Memory B cell (primary cell): Measurements from ENCODE around the gene STARD9.
"Not testable (repeated sequence)": the region's sequence is repeated elsewhere in the genome, so short reads cannot be mapped to it uniquely, and the experiment has no call there.

Experiments used
- ATAC-seq: fragments of 150-1000 bp; cut with Tn5 transposase; 2 replicates; pipeline ENCODE4 v1.10.0; 2021; ENCODE audit warnings: low read depth, mild to moderate bottlenecking, moderate library complexity
- DNase-seq, 2 donors: peaks; one replicate each; pipeline ENCODE4 v3.0.0; 2022; ENCODE audit warnings: low spot score in 2 of 2
- H3K27ac Mint-ChIP-seq: one replicate; pipeline ENCODE4 v1.8.0; 2022; ENCODE audit warnings: mild to moderate bottlenecking, moderate library complexity, mixed read lengths
- H3K27me3 Mint-ChIP-seq: one replicate; pipeline ENCODE4 v1.8.0; 2022; ENCODE audit warnings: mixed read lengths
- H3K36me3 Mint-ChIP-seq: one replicate; pipeline ENCODE4 v1.8.0; 2022; ENCODE audit warnings: mild to moderate bottlenecking, mixed read lengths
- H3K4me1 Mint-ChIP-seq: one replicate; pipeline ENCODE4 v1.8.0; 2022; ENCODE audit warnings: mixed read lengths
- H3K4me3 Mint-ChIP-seq: one replicate; pipeline ENCODE4 v1.8.0; 2022; ENCODE audit warnings: mild to moderate bottlenecking, moderate library complexity, mixed read lengths
- H3K9me3 Mint-ChIP-seq: one replicate; pipeline ENCODE4 v1.8.0; 2022; ENCODE audit warnings: mixed read lengths

Gene STARD9

GRCh38 chr15:42575188-42576039 lies at the start of gene STARD9:
Gene STARD9, plus strand, starts transcription at chr15:42575606. Its CDS starts 110 bp downstream, at chr15:42575716.
- Mint-ChIP-seq H3K4me3 (peak within 1 kb of the TSS; percentile 91), H3K27ac (peak within 1 kb of the TSS; percentile 58), H3K27me3 (no peaks in the 10 kb centered on the region), H3K36me3 (no peaks in the 10 kb centered on the region), H3K4me1 (peaks cover 18% of the 10 kb centered on the region), H3K9me3 (no peaks in the 10 kb centered on the region)
- DNase-seq, result peak; percentile 96 to 97
- ATAC-seq, result peak; percentile 86

- peak overlapping the region; percentile 91 for H3K27ac Mint-ChIP-seq
- H3K27me3 Mint-ChIP-seq, result no peaks in the 10 kb centered on the region
- ATAC-seq, result no peak
- H3K4me1 Mint-ChIP-seq, result no peaks in the 10 kb centered on the region
- DNase-seq, result no peak
- no peaks in the 10 kb centered on the region for H3K9me3 Mint-ChIP-seq
- H3K36me3 Mint-ChIP-seq, result peaks cover 26% of the 10 kb centered on the region
- no peak overlapping the region for H3K4me3 Mint-ChIP-seq
These were observed 46.4 kb upstream of the STARD9 start for GRCh38 chr15:42528970-42529369.

GRCh38 chr15:42533246-42533645 lies 42.2 kb upstream of the STARD9 start:
- H3K9me3 Mint-ChIP-seq, result no peaks in the 10 kb centered on the region
- no peak overlapping the region for H3K27ac Mint-ChIP-seq

GRCh38 chr15:42544853-42545629 lies 30.4 kb upstream of the STARD9 start:
- no peaks in the 10 kb centered on the region for H3K27me3 Mint-ChIP-seq
- H3K36me3 Mint-ChIP-seq, result peaks cover 12% of the 10 kb centered on the region
- H3K9me3 Mint-ChIP-seq, result no peaks in the 10 kb centered on the region
- DNase-seq, result no peak
- H3K4me1 Mint-ChIP-seq, result peaks cover 28% of the 10 kb centered on the region
- no peak for ATAC-seq
- H3K4me3 Mint-ChIP-seq, result no peak overlapping the region
- no peak overlapping the region for H3K27ac Mint-ChIP-seq

More at GRCh38 chr15:42533246-42533645, 42.2 kb upstream of the STARD9 start:
- DNase-seq, result no peak
- H3K27me3 Mint-ChIP-seq, result no peaks in the 10 kb centered on the region
- H3K4me1 Mint-ChIP-seq, result no peaks in the 10 kb centered on the region
- ATAC-seq, result no peak
- H3K36me3 Mint-ChIP-seq, result peaks cover 25% of the 10 kb centered on the region
- no peak overlapping the region for H3K4me3 Mint-ChIP-seq

- DNase-seq (no peak), ATAC-seq (no peak)
- Mint-ChIP-seq H3K4me1 (peaks cover 26% of the 10 kb centered on the region), H3K36me3 (peaks cover 6% of the 10 kb centered on the region), H3K9me3 (no peaks in the 10 kb centered on the region), H3K27ac (peak overlapping the region; percentile 94), H3K4me3 (peak overlapping the region; percentile 93), H3K27me3 (no peaks in the 10 kb centered on the region)
These were observed 27.5 kb upstream of the STARD9 start for GRCh38 chr15:42547918-42548248.

- Mint-ChIP-seq H3K9me3 (no peaks in the 10 kb centered on the region), H3K36me3 (peaks cover 6% of the 10 kb centered on the region), H3K27me3 (no peaks in the 10 kb centered on the region), H3K27ac (peak within 1 kb of the TSS; percentile 94), H3K4me3 (peak within 1 kb of the TSS; percentile 93), H3K4me1 (peaks cover 27% of the 10 kb centered on the region)
- peak; percentile 79 to 97 for DNase-seq
- ATAC-seq, result peak; percentile 86
These were observed 27.0 kb upstream of the STARD9 start, which contains the start of the genes HAUS2 and LRRC57 for GRCh38 chr15:42548249-42549031. Gene HAUS2, plus strand, starts transcription at chr15:42548838. Its CDS starts 35 bp downstream, at chr15:42548873. Gene LRRC57, minus strand, starts transcription at chr15:42548793. Its CDS starts 359 bp downstream, at chr15:42548434.

- H3K4me3 Mint-ChIP-seq, result peak overlapping the region; percentile 93
- DNase-seq (no peak), ATAC-seq (peak; percentile 49)
- peak overlapping the region; percentile 94 for H3K27ac Mint-ChIP-seq
- peaks cover 4% of the 10 kb centered on the region for H3K36me3 Mint-ChIP-seq
- H3K27me3 Mint-ChIP-seq, result no peaks in the 10 kb centered on the region
- peaks cover 32% of the 10 kb centered on the region for H3K4me1 Mint-ChIP-seq
- no peaks in the 10 kb centered on the region for H3K9me3 Mint-ChIP-seq
These were observed 26.3 kb upstream of the STARD9 start for GRCh38 chr15:42549032-42549491.

GRCh38 chr15:42549741-42550392 lies 25.5 kb upstream of the STARD9 start:
- peaks cover 32% of the 10 kb centered on the region for H3K4me1 Mint-ChIP-seq
- H3K4me3 Mint-ChIP-seq, result peak overlapping the region; percentile 63
- H3K36me3 Mint-ChIP-seq, result peaks cover 4% of the 10 kb centered on the region
- H3K27me3 Mint-ChIP-seq, result no peaks in the 10 kb centered on the region
- no peak for DNase-seq
- H3K27ac Mint-ChIP-seq, result peak overlapping the region; percentile 16
- ATAC-seq, result no peak
- H3K9me3 Mint-ChIP-seq, result no peaks in the 10 kb centered on the region

- no peak overlapping the region for H3K27ac Mint-ChIP-seq
- H3K4me1 Mint-ChIP-seq, result peaks cover 16% of the 10 kb centered on the region
- ATAC-seq (no peak), DNase-seq (no peak)
- no peaks in the 10 kb centered on the region for H3K27me3 Mint-ChIP-seq
- H3K36me3 Mint-ChIP-seq, result peaks cover 2% of the 10 kb centered on the region
- no peaks in the 10 kb centered on the region for H3K9me3 Mint-ChIP-seq
- H3K4me3 Mint-ChIP-seq, result no peak overlapping the region
These were observed 21.9 kb upstream of the STARD9 start for GRCh38 chr15:42553554-42553953.

GRCh38 chr15:42556550-42557207 lies 18.7 kb upstream of the STARD9 start:
- not testable (repeated sequence) for DNase-seq, H3K9me3 Mint-ChIP-seq, H3K4me3 Mint-ChIP-seq, H3K4me1 Mint-ChIP-seq, H3K27me3 Mint-ChIP-seq, H3K27ac Mint-ChIP-seq, H3K36me3 Mint-ChIP-seq
- peak; percentile 22 for ATAC-seq

GRCh38 chr15:42558739-42559138 lies 16.7 kb upstream of the STARD9 start:
- no peak for ATAC-seq
- Mint-ChIP-seq H3K36me3 (peaks cover 7% of the 10 kb centered on the region), H3K9me3 (no peaks in the 10 kb centered on the region), H3K27ac (no peak overlapping the region), H3K27me3 (no peaks in the 10 kb centered on the region), H3K4me3 (no peak overlapping the region), H3K4me1 (peaks cover 6% of the 10 kb centered on the region)
- no peak for DNase-seq

GRCh38 chr15:42576040-42576594 lies 711 bp downstream of the STARD9 start:
- H3K4me1 Mint-ChIP-seq, result peaks cover 23% of the 10 kb centered on the region
- ATAC-seq (no peak), DNase-seq (no peak)
- H3K36me3 Mint-ChIP-seq, result no peaks in the 10 kb centered on the region
- H3K27me3 Mint-ChIP-seq, result no peaks in the 10 kb centered on the region
- peak overlapping the region; percentile 58 for H3K27ac Mint-ChIP-seq
- no peaks in the 10 kb centered on the region for H3K9me3 Mint-ChIP-seq
- peak overlapping the region; percentile 91 for H3K4me3 Mint-ChIP-seq
